Lower leg skin (tissue), 3 donors: Measurements from ENCODE around the gene CDNF.

Experiments used
- POLR2A ChIP-seq, 2 donors: fragments of 450-650 bp; IDR thresholded peaks; one replicate each; pipeline ENCODE4 v1.6.1; 2016 to 2017; ENCODE audit warnings: antibody characterized with exemption in 2 of 2, mild to moderate bottlenecking in 1 of 2, moderate library complexity in 1 of 2
- TF ChIP-seq, protein P1 (sequence below), 3 donors: fragments of 450-650 bp; IDR thresholded peaks; one replicate each; pipeline ENCODE4 v1.5.1; 2016; ENCODE audit warnings: antibody characterized with exemption in 3 of 3, mild to moderate bottlenecking in 3 of 3, moderate library complexity in 2 of 3

DNA sequence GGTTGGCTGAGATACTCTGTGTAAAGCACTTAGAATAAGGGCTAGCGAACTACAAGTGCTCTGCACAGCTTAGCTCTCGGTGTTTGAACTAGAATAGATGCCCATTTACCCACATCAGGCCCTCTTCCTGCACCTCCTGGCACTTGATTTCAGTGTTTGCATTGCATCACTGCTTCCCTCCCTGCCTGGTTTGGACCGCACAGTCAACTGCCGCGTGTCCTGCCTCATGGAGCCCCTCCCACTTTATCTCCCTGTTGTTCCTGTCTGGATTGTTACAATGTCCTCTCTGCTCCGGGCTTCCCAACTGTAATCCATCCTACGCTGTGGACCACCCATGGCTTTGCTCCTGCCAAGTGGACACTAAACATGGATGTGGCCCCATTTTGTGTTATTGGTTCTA, 65.4 kb downstream of the CDNF start:
- TF ChIP-seq, protein P1, sequence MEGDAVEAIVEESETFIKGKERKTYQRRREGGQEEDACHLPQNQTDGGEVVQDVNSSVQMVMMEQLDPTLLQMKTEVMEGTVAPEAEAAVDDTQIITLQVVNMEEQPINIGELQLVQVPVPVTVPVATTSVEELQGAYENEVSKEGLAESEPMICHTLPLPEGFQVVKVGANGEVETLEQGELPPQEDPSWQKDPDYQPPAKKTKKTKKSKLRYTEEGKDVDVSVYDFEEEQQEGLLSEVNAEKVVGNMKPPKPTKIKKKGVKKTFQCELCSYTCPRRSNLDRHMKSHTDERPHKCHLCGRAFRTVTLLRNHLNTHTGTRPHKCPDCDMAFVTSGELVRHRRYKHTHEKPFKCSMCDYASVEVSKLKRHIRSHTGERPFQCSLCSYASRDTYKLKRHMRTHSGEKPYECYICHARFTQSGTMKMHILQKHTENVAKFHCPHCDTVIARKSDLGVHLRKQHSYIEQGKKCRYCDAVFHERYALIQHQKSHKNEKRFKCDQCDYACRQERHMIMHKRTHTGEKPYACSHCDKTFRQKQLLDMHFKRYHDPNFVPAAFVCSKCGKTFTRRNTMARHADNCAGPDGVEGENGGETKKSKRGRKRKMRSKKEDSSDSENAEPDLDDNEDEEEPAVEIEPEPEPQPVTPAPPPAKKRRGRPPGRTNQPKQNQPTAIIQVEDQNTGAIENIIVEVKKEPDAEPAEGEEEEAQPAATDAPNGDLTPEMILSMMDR (IDR thresholded peaks at IDR 0.05): no peak
- no peak for TF ChIP-seq POLR2A (IDR thresholded peaks at IDR 0.05)
